ENCODE data around the gene ZMIZ1. TPM values are rescaled to one million over a fixed set of nuclear protein-coding genes. Genes with fewer than 3 reads are reported as not detected.

ZMIZ1 gene
- total and polyA plus RNA-seq, 2 donors from 2014 or later = 14.2 to 97.6 TPM

GRCh38 chr10:79308969-79309665 lies 240.4 kb downstream of the ZMIZ1 start:
- H3K9ac ChIP-seq (ENCODE audit: low read length in 3 of 3) = no peak overlapping the region
- FAIRE-seq (no peak), DNase-seq (peak in 1 of 5 donors; percentile 51)
- H3K9me3 ChIP-seq (ENCODE audit: control insufficient read depth in 2 of 3, insufficient read depth in 1 of 3, low read length in 3 of 3) = no peaks in the 10 kb centered on the region
- H3K27ac ChIP-seq (ENCODE audit: low read depth in 2 of 2, low read length in 2 of 2) = no peak overlapping the region
- no peaks in the 10 kb centered on the region for H3K4me1 ChIP-seq (ENCODE audit: control insufficient read depth in 2 of 3, insufficient read depth in 2 of 3, low read depth in 1 of 3, low read length in 3 of 3)
- no peaks in the 10 kb centered on the region for H3K27me3 ChIP-seq (ENCODE audit: control insufficient read depth, insufficient read depth, low read length)
- intact Hi-C loops (cut with DNase I) = no loop called here
- peaks cover 0 to 70% (median 31%) of the 10 kb centered on the region in 3 donors for H3K36me3 ChIP-seq (ENCODE audit: control insufficient read depth in 2 of 3, insufficient read depth in 3 of 3, low read length in 3 of 3)
- H3K4me3 ChIP-seq (ENCODE audit: low read length in 3 of 3) = no peak overlapping the region
- TF ChIP-seq CTCF (IDR thresholded peaks at IDR 0.05; ENCODE audit: borderline replicate concordance, extremely low read depth, insufficient read depth) = no peak

- no peak for FAIRE-seq
- TF ChIP-seq CTCF (IDR thresholded peaks at IDR 0.05; ENCODE audit: borderline replicate concordance, extremely low read depth, insufficient read depth) = no peak
- intact Hi-C loops (cut with DNase I) = no loop called here
- no peaks in the 10 kb centered on the region for H3K27me3 ChIP-seq (ENCODE audit: control insufficient read depth, insufficient read depth, low read length)
- no peaks in the 10 kb centered on the region for H3K9me3 ChIP-seq (ENCODE audit: control insufficient read depth in 2 of 3, insufficient read depth in 1 of 3, low read length in 3 of 3)
- peaks cover 0 to 58% (median 19%) of the 10 kb centered on the region in 3 donors for H3K36me3 ChIP-seq (ENCODE audit: control insufficient read depth in 2 of 3, insufficient read depth in 3 of 3, low read length in 3 of 3)
- H3K9ac ChIP-seq (ENCODE audit: low read length in 3 of 3) = no peak overlapping the region
- H3K4me1 ChIP-seq (ENCODE audit: control insufficient read depth in 2 of 3, insufficient read depth in 2 of 3, low read depth in 1 of 3, low read length in 3 of 3) = no peaks in the 10 kb centered on the region
- H3K27ac ChIP-seq (ENCODE audit: low read depth in 2 of 2, low read length in 2 of 2) = no peak overlapping the region
- no peak overlapping the region for H3K4me3 ChIP-seq (ENCODE audit: low read length in 3 of 3)
- peak in 1 of 5 donors; percentile 69 for DNase-seq
Measured at GRCh38 chr10:79310200-79310865, 241.6 kb downstream of the ZMIZ1 start.

GRCh38 chr10:79310911-79311573 lies 242.3 kb downstream of the ZMIZ1 start:
- peaks cover 0 to 51% (median 19%) of the 10 kb centered on the region in 3 donors for H3K36me3 ChIP-seq (ENCODE audit: control insufficient read depth in 2 of 3, insufficient read depth in 3 of 3, low read length in 3 of 3)
- DNase-seq (peak in 3 of 5 donors; percentile 9 to 71 (median 58)), FAIRE-seq (no peak)
- no peak overlapping the region for H3K9ac ChIP-seq (ENCODE audit: low read length in 3 of 3)
- H3K27me3 ChIP-seq (ENCODE audit: control insufficient read depth, insufficient read depth, low read length) = no peaks in the 10 kb centered on the region
- no peaks in the 10 kb centered on the region for H3K9me3 ChIP-seq (ENCODE audit: control insufficient read depth in 2 of 3, insufficient read depth in 1 of 3, low read length in 3 of 3)
- H3K27ac ChIP-seq (ENCODE audit: low read depth in 2 of 2, low read length in 2 of 2) = no peak overlapping the region
- no peak overlapping the region for H3K4me3 ChIP-seq (ENCODE audit: low read length in 3 of 3)
- H3K4me1 ChIP-seq (ENCODE audit: control insufficient read depth in 2 of 3, insufficient read depth in 2 of 3, low read depth in 1 of 3, low read length in 3 of 3) = no peaks in the 10 kb centered on the region
- no peak for TF ChIP-seq CTCF (IDR thresholded peaks at IDR 0.05; ENCODE audit: borderline replicate concordance, extremely low read depth, insufficient read depth)
- intact Hi-C loops (cut with DNase I) = no loop called here

All from kidney (tissue), 14 donors.